Right atrium auricular region (tissue), 2 donors: ENCODE data around the gene CALU. TPM values are rescaled to one million over a fixed set of nuclear protein-coding genes. Genes with fewer than 3 reads are reported as not detected.

Experiments
- DNase-seq: peaks from one replicate; pipeline ENCODE4 v3.0.0-alpha.2; 2019; ENCODE audit warnings: low spot score
- H3K27ac ChIP-seq, 2 donors: fragments of 200-600 bp; sonication (generic); 1 replicate in 1 of 2; 2 replicates in 1 of 2; pipeline ENCODE4 v1.5.1; 2016 to 2019
- H3K27me3 ChIP-seq, 2 donors: fragments of 200-600 bp; sonication (generic); one replicate each; pipeline versions ENCODE4 v1.5.1 to v1.6.0; 2017 to 2019
- H3K36me3 ChIP-seq: fragments of 200-600 bp; sonication (generic); one replicate; pipeline ENCODE4 v1.5.1; 2016
- H3K4me1 ChIP-seq, 2 donors: fragments of 200-600 bp; sonication (generic); one replicate each; pipeline versions ENCODE4 v1.5.1 to v1.6.0; 2017 to 2019
- H3K4me3 ChIP-seq, 2 donors: fragments of 200-600 bp; sonication (generic); 1 replicate in 1 of 2; 2 replicates in 1 of 2; pipeline ENCODE4 v1.5.1; 2017 to 2019; ENCODE audit warnings: mild to moderate bottlenecking in 1 of 2, moderate library complexity in 1 of 2
- H3K9me3 ChIP-seq, 2 donors: fragments of 200-600 bp; sonication (generic); one replicate each; pipeline ENCODE4 v1.5.1; 2019
- CTCF ChIP-seq, 2 donors: fragments of 200-600 bp; sonication (generic); IDR thresholded peaks; one replicate each; pipeline ENCODE4 v1.5.1; 2019; ENCODE audit warnings: antibody characterized with exemption in 2 of 2
- total RNA-seq, 2 donors: library from RNA; depleted of rRNA; stranded (reverse); fragments of >200 nt; gene quantifications; one replicate each; pipeline ENCODE4 v1.1.0, GENCODE V29; 2016

Gene CALU
- total RNA-seq, 2 donors from 2014 or later: 190 to 286 TPM

GRCh38 chr7:128790315-128791041 is 51.3 kb downstream of the CALU start:
- no peak for TF ChIP-seq CTCF (IDR thresholded peaks at IDR 0.05)
- Histone ChIP-seq H3K36me3 (no peaks in the 10 kb centered on the region), H3K9me3 (no peaks in the 10 kb centered on the region), H3K27me3 (no peaks in the 10 kb centered on the region), H3K4me1 (peaks cover 0 to 23% of the 10 kb centered on the region in 2 donors), H3K4me3 (peak overlapping the region; percentile 82 to 90), H3K27ac (peak overlapping the region; percentile 68 to 76)
- DNase-seq: no peak

GRCh38 chr7:128791121-128791971 is 52.2 kb downstream of the CALU start, which contains the start of gene CCDC136:
CCDC136 (plus strand) TSS chr7:128791968; CDS start chr7:128792412, 444 bp downstream.
- H3K9me3 ChIP-seq: no peaks in the 10 kb centered on the region
- no peak for TF ChIP-seq CTCF (IDR thresholded peaks at IDR 0.05)
- H3K27me3 ChIP-seq: no peaks in the 10 kb centered on the region
- no peaks in the 10 kb centered on the region for H3K36me3 ChIP-seq
- peak within 1 kb of the TSS; percentile 68 to 76 for H3K27ac ChIP-seq
- DNase-seq: no peak
- peak within 1 kb of the TSS; percentile 82 to 90 for H3K4me3 ChIP-seq
- H3K4me1 ChIP-seq: peaks cover 0 to 23% of the 10 kb centered on the region in 2 donors

GRCh38 chr7:128791972-128792327 is 52.8 kb downstream of the CALU start:
- Histone ChIP-seq H3K4me1 (peaks cover 0 to 23% of the 10 kb centered on the region in 2 donors), H3K27ac (peak overlapping the region in 1 of 2 donors; percentile 76), H3K27me3 (no peaks in the 10 kb centered on the region), H3K36me3 (no peaks in the 10 kb centered on the region), H3K4me3 (peak overlapping the region; percentile 82 to 90), H3K9me3 (no peaks in the 10 kb centered on the region)
- DNase-seq: no peak
- TF ChIP-seq CTCF (IDR thresholded peaks at IDR 0.05): no peak

DNA sequence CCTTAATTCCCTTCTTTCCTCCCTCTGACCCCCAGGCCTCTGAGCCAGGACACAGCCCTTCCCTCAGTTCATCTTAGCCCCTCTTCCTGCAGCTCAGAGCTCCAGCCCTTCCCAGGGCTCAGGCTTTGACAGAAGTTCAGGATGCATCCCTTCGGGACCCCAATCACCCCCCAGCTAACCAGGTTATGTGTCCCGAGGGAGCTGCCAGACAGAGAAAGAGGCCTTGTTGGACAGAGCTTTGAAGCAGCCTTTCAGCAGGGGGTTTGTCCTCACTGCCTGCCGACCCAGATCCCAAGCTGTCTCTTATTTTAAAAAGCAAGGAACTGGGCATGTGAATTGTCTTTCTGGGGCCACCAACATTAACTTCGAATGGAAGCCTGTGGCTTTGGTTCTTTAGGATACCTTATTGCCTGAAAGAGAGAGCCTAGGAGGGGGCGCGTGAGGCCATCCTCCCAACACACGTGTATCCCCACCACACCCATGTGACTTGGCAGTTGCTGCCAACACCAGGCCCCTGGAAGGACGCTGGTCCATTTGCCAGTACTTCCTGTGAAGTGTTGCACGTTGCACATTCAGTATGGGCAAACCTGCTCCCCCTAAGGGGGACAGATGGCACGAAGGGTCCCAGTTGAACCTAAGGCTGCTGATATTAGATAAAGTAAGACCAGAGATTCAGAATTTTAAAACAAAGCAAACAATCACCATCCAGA is 53.5 kb downstream of the CALU start:
- Histone ChIP-seq H3K9me3 (no peaks in the 10 kb centered on the region), H3K4me3 (no peak overlapping the region), H3K27ac (no peak overlapping the region), H3K4me1 (peaks cover 0 to 23% of the 10 kb centered on the region in 2 donors), H3K27me3 (no peaks in the 10 kb centered on the region), H3K36me3 (no peaks in the 10 kb centered on the region)
- TF ChIP-seq CTCF (IDR thresholded peaks at IDR 0.05): no peak
- no peak for DNase-seq

DNA sequence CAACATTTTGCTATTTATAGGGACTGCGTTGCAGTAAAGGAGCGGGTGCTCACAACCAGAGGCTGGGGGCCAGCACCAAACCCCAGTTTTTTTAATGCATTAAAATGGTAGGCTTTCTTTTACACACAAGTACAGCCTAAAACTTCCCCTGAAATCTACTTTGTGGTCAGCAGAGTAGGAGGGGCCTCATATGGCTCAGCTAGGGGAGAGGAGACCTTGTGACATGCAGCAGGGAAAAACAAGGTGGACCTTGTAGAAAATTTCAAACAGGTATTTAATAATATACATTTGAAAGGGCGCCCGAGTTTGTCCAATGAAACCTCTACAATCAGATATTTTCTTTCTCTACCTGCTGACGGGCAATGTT is 54.0 kb downstream of the CALU start:
- no peak for TF ChIP-seq CTCF (IDR thresholded peaks at IDR 0.05)
- peaks cover 0 to 23% of the 10 kb centered on the region in 2 donors for H3K4me1 ChIP-seq
- H3K4me3 ChIP-seq: no peak overlapping the region
- H3K27ac ChIP-seq: no peak overlapping the region
- no peaks in the 10 kb centered on the region for H3K9me3 ChIP-seq
- H3K27me3 ChIP-seq: no peaks in the 10 kb centered on the region
- no peak for DNase-seq
- H3K36me3 ChIP-seq: no peaks in the 10 kb centered on the region
